ENCODE measurements around the gene ABHD14A.

Gene ABHD14A

DNA sequence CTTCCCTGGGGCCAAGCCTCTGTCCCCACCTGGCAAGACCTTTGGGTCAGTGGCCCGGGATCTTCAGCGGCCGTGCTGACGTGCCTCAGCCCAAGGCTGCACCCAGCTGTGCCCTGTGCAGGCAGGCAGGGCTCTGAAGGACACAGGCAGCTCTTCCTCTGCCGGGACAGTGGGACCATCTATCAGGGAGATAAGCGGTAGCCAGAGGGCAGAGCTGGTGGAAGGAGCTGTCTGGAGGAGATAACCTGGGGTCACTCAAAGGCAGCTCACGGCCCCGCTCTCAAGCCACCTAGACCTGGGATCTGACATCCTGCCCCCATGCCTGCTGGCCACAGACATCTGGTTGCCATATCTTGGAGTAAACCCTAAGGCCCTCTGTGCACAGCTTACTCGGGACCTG lies 54.2 kb downstream of the ABHD14A start:
- TF ChIP-seq CTCF (IDR thresholded peaks at IDR 0.05; ENCODE audit: insufficient read depth, low read length, poor library complexity, severe bottlenecking): no peak
- no peak for TF ChIP-seq EZH2phosphoT487 (conservative IDR thresholded peaks at IDR 0.05; ENCODE audit: low read length)
- no peaks in the 10 kb centered on the region for H4K20me1 ChIP-seq (ENCODE audit: low read depth, low read length)
- no peaks in the 10 kb centered on the region for H3K79me2 ChIP-seq (ENCODE audit: insufficient read depth, low read length)
- no peak overlapping the region for H2AFZ ChIP-seq (ENCODE audit: low read depth, low read length, severe bottlenecking)
- no peaks in the 10 kb centered on the region for H3K27me3 ChIP-seq (ENCODE audit: low read length)
- H3K9me2 ChIP-seq (replicated peaks; ENCODE audit: insufficient read depth, low read length): no peaks in the 10 kb centered on the region
- H3K9me3 ChIP-seq (ENCODE audit: insufficient read depth, low read length): no peaks in the 10 kb centered on the region
- no peaks in the 10 kb centered on the region for H3F3A ChIP-seq (ENCODE audit: insufficient read depth)
- no peaks in the 10 kb centered on the region for H3K36me3 ChIP-seq (ENCODE audit: low read length)
- H3K4me2 ChIP-seq (ENCODE audit: low read depth, low read length, poor library complexity, severe bottlenecking): no peak overlapping the region
- H3K4me3 ChIP-seq (ENCODE audit: insufficient read depth, low read length, poor library complexity, severe bottlenecking): no peak overlapping the region
- no peak overlapping the region for H3K27ac ChIP-seq (ENCODE audit: low read depth, low read length)
- no peak overlapping the region for H3K9ac ChIP-seq (ENCODE audit: low read length)

GRCh38 chr3:52029535-52029934 lies 54.7 kb downstream of the ABHD14A start:
- TF ChIP-seq CTCF (IDR thresholded peaks at IDR 0.05; ENCODE audit: insufficient read depth, low read length, poor library complexity, severe bottlenecking) (no peak), EZH2phosphoT487 (conservative IDR thresholded peaks at IDR 0.05; ENCODE audit: low read length) (no peak)
- Histone ChIP-seq H3K4me2 (ENCODE audit: low read depth, low read length, poor library complexity, severe bottlenecking) (no peak overlapping the region), H3K4me3 (ENCODE audit: insufficient read depth, low read length, poor library complexity, severe bottlenecking) (no peak overlapping the region)

More at GRCh38 chr3:52029535-52029934, 54.7 kb downstream of the ABHD14A start:
- H3K9me2 ChIP-seq (replicated peaks; ENCODE audit: insufficient read depth, low read length): no peaks in the 10 kb centered on the region
- no peak overlapping the region for H3K27ac ChIP-seq (ENCODE audit: low read depth, low read length)
- no peaks in the 10 kb centered on the region for H4K20me1 ChIP-seq (ENCODE audit: low read depth, low read length)
- H3K36me3 ChIP-seq (ENCODE audit: low read length): no peaks in the 10 kb centered on the region
- H3K9ac ChIP-seq (ENCODE audit: low read length): no peak overlapping the region
- H3K9me3 ChIP-seq (ENCODE audit: insufficient read depth, low read length): no peaks in the 10 kb centered on the region
- H3K27me3 ChIP-seq (ENCODE audit: low read length): no peaks in the 10 kb centered on the region
- no peaks in the 10 kb centered on the region for H3F3A ChIP-seq (ENCODE audit: insufficient read depth)
- no peak overlapping the region for H2AFZ ChIP-seq (ENCODE audit: low read depth, low read length, severe bottlenecking)
- no peaks in the 10 kb centered on the region for H3K79me2 ChIP-seq (ENCODE audit: insufficient read depth, low read length)

All from SU-DHL-6 (cell line).